Measurements from ENCODE around the gene ATP8A2. TPM values are rescaled to one million over a fixed set of nuclear protein-coding genes. Genes with fewer than 3 reads are reported as not detected.
"Not testable (repeated sequence)": the region's sequence is repeated elsewhere in the genome, so short reads cannot be mapped to it uniquely, and the experiment has no call there.

ATP8A2 gene
- polyA plus RNA-seq, 3 donors: 0.10 to 0.14 (median 0.11) TPM

DNA sequence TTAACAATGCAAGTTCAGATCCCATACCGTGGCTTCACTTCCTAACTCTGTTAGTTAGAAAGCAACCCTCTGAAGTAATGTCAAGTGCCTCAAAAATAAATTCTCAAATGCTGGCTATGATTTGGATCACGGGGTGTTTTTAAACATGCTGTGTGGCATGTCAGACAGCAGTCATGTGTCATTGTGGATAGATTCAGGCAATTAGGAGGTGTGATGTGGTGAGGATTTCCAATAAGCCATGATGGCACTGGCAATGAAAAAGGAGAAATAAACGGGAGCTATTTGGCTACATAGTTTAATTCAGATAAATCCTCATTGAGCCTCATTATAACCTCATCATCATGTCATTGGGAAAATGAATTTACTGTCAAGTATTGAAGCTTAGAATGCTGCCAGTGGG is 130.3 kb downstream of the ATP8A2 start:
- 58 to 77% (median 75%) methylated on average over 3 of the region's 3 CpGs for WGBS, 3 donors

GRCh38 chr13:25502551-25502950 is 130.8 kb downstream of the ATP8A2 start:
- no peak overlapping the region for H3K27ac ChIP-seq (ENCODE audit: low read depth, low read length)
- 81 to 86% (median 81%) methylated on average over 6 of the region's 6 CpGs for WGBS, 3 donors

More for the DNA sequence above, 130.3 kb downstream of the ATP8A2 start:
- H3K27ac ChIP-seq (ENCODE audit: low read depth, low read length): no peak overlapping the region

DNA sequence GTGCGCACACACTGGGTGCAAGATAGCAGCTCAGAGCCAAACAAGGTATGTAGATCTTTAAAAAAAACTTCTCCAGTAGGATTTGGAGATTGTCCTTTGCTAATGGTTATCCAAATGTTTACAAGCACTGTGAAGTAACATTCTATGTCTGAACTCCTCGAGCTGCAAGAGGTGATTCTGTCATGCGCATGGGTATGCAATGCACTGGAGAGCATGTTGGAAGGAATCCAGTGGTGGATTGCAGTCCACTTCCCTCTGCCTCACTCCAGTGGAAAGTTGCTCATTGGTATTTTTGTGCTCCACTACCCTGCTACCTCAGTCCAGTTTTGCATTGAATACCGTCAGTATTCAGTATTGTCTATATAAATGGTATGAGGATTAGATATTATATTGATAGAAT is 132.1 kb downstream of the ATP8A2 start:
- no peak overlapping the region for H3K27ac ChIP-seq (ENCODE audit: low read depth, low read length)
- WGBS, 3 donors: 82 to 85% (median 84%) methylated on average over 4 of the region's 4 CpGs

DNA sequence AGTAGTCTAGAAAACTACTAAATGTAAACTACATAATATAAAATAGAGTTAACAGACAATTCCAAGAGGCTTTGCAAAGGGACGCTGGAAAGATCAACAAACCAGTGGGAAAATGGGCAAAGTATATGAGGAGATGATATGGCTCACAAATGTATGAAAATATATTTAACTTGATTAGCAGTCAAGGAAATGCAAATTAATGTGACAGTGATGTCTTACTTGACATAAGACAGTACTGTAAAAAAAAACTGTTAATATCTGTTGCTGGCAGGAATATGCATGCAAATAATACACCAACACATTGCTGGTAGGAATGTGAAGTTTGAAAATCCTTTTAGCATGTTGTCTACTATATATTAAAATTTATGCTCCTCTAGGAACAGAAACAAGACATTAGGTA is 136.1 kb downstream of the ATP8A2 start:
- H3K27ac ChIP-seq (ENCODE audit: low read depth, low read length): no peak overlapping the region
- WGBS, 3 donors: 52 to 77% (median 67%) methylated on average over 1 of the region's 1 CpG

GRCh38 chr13:25513060-25513459 is 141.3 kb downstream of the ATP8A2 start:
- 88 to 98% (median 98%) methylated on average over 14 to 30 of the region's 32 CpGs for WGBS, 3 donors

DNA sequence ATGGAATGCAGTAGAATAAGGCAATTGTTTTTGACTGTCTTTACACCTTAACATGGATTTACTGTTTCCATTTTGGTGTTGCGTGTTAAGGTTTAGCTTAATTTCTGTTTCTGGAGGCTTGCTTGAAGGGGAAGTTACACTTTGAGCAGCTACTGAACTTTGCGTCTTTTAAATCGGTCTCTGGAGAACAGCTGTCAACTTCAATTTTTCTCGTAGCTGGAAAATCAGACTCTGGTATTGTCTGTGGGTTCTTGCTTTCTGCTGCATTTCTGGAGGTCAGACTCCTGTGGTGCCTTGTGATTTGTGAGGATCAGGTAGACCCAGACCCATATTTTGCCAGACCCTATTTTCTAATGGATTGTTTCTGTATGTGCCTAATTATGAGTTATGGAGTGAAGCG is 146.7 kb downstream of the ATP8A2 start:
- WGBS, 3 donors: 76 to 82% (median 80%) methylated on average over 5 of the region's 5 CpGs
- no peak overlapping the region for H3K27ac ChIP-seq (ENCODE audit: low read depth, low read length)

More at GRCh38 chr13:25513060-25513459, 141.3 kb downstream of the ATP8A2 start:
- H3K27ac ChIP-seq (ENCODE audit: low read depth, low read length): not testable (repeated sequence)

- no peak overlapping the region for H3K27ac ChIP-seq (ENCODE audit: low read depth, low read length)
These were observed 154.1 kb downstream of the ATP8A2 start for GRCh38 chr13:25525884-25526283.

- 85 to 97% (median 95%) methylated on average over 2 of the region's 2 CpGs for WGBS, 3 donors
- no peak overlapping the region for H3K27ac ChIP-seq (ENCODE audit: low read depth, low read length)
These were observed 156.5 kb downstream of the ATP8A2 start for GRCh38 chr13:25528266-25528665.

GRCh38 chr13:25529425-25529824 is 157.7 kb downstream of the ATP8A2 start:
- WGBS, 3 donors: 84 to 90% (median 88%) methylated on average over 3 of the region's 3 CpGs
- H3K27ac ChIP-seq (ENCODE audit: low read depth, low read length): no peak overlapping the region

DNA sequence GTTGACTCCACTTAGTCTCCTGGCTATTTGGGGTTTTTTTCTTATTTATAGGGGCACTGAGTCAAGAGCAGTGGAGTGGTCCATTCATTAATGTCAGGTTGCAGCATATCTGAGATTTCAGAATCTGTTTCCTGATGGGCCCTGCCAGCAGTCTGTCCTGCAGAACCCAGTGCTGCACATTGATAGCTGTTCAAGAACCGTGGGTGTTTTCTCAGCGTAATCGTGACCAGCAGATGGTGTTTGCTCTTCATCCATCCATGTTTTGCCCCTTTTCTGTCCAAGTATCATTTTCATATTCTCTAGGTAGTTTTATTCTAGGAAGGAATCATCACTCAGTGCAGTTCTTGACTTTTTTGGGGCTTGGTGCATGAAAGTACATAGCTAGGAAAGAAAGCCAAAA is 166.5 kb downstream of the ATP8A2 start:
- WGBS, 3 donors: 49 to 73% (median 72%) methylated on average over 3 of the region's 3 CpGs
- H3K27ac ChIP-seq (ENCODE audit: low read depth, low read length): no peak overlapping the region

DNA sequence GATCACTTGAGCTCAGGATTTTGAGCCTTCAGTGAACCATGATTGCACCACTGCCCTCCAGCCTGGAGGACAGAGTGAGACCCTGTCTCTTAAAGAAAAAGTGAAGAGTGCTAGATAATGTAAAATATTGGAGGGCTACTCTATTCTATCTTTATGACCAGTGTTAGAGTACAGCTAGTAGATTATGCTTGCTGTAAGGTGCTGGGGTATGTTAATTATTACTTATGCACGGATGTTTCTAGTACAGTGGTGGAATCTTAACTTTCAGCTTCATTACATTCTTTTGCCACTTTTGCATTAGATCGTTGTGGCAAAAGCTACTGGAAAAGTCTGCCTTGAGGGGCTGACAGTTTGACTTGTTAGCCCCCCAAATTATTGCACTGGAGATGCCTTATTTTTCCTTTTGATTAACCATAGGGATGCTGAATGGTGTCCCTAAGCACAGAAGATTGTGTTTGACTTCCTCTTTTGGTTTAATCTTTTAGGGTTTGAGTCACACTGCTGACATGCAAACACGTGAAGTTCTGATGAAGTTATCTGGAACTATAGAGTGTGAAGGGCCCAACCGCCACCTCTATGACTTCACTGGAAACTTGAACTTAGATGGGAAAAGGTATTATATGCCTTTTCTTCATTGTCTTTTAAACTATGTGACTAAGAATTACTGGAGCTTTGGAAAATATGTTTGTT is 169.8 kb downstream of the ATP8A2 start:
- WGBS, 3 donors: 66 to 78% (median 72%) methylated on average over 4 of the region's 4 CpGs
- H3K27ac ChIP-seq (ENCODE audit: low read depth, low read length): no peak overlapping the region

DNA sequence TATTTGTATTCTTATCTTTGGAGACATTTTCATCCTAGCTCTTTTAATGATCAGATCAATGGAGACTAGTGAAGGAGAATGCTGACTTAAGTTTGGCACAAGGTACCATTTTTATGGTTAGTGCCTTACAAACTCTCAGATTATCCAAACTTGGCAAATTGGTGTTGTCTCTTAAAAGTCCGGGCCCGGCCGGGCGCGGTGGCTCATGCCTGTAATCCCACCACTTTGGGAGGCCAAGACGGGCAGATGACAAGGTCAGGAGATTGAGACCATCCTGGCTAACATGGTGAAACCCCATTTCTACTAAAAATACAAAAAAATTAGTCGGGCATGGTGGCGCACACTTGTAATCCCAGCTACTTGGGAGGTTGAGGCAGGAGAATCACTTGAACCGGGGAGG is 177.2 kb downstream of the ATP8A2 start:
- not testable (repeated sequence) for H3K27ac ChIP-seq (ENCODE audit: low read depth, low read length)
- WGBS, 3 donors: 79 to 96% (median 93%) methylated on average over 9 of the region's 9 CpGs

DNA sequence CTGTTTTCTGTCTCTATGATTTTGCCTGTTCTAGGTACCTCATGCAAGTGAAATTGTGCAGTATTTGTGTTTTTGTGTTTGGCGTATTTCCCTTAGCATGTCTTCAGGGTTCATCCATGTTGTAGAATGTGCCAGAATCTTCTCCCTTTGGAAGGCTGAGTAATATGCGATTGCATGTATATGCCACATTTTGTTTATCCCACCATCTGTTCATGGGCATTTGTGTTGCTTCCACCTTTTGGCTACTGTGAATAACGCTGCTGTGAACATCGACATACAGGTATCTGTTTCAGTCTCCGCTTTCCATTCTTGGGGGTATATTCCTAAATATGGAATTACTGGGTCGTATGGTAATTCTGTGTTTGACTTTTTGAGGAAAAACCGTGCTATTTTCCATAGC is 190.0 kb downstream of the ATP8A2 start:
- 77 to 89% (median 85%) methylated on average over 7 of the region's 7 CpGs for WGBS, 3 donors
- H3K27ac ChIP-seq (ENCODE audit: low read depth, low read length): no peak overlapping the region

DNA sequence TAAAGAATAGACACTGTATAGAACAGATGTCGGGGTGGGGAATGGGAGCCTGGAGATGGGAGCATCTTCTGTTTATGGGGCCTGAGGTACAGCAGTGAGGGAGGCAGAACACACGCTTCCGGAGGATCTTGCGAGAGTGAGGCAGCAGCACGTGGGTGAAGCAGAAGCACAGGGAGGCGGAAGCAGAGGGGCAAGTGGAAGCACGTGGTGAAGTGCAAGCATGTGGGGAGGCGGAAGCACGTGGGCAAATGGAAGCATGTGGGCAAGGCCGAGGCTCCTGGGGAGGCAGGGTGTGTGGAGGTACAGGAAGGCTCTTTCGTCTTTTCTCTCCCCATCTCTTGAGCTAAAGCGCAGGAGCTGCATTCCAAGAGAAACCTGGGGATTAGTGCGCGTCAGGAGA is 198.4 kb downstream of the ATP8A2 start:
- 73 to 84% (median 82%) methylated on average over 14 of the region's 14 CpGs for WGBS, 3 donors
- no peak overlapping the region for H3K27ac ChIP-seq (ENCODE audit: low read depth, low read length)

- 85 to 98% (median 87%) methylated on average over 2 of the region's 2 CpGs for whole genome bisulfite sequencing, 3 donors
These were observed 199.5 kb downstream of the ATP8A2 start for GRCh38 chr13:25571237-25571636.

DNA sequence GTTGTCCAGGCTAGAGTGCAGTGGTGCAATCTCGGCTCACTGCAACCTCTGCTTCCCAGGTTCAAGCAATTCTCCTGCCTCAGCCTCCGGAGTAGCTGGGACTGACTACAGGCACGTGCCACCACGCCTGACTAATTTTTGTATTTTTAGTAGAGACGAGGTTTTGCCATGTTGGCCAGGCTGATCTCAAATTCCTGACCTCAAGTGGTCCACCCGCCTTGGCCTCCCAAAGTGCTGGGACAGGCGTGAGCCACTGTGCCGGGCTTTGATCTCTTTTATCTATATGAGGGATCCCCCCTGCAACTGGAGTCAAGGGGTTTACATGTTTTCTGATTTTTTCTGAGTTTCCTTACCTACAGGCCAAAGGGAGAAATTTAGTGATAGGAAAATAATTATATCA is 200.4 kb downstream of the ATP8A2 start:
- not testable (repeated sequence) for H3K27ac ChIP-seq (ENCODE audit: low read depth, low read length)
- 67 to 85% (median 82%) methylated on average over 8 of the region's 8 CpGs for WGBS, 3 donors

More at GRCh38 chr13:25571237-25571636, 199.5 kb downstream of the ATP8A2 start:
- H3K27ac ChIP-seq (ENCODE audit: low read depth, low read length): no peak overlapping the region

DNA sequence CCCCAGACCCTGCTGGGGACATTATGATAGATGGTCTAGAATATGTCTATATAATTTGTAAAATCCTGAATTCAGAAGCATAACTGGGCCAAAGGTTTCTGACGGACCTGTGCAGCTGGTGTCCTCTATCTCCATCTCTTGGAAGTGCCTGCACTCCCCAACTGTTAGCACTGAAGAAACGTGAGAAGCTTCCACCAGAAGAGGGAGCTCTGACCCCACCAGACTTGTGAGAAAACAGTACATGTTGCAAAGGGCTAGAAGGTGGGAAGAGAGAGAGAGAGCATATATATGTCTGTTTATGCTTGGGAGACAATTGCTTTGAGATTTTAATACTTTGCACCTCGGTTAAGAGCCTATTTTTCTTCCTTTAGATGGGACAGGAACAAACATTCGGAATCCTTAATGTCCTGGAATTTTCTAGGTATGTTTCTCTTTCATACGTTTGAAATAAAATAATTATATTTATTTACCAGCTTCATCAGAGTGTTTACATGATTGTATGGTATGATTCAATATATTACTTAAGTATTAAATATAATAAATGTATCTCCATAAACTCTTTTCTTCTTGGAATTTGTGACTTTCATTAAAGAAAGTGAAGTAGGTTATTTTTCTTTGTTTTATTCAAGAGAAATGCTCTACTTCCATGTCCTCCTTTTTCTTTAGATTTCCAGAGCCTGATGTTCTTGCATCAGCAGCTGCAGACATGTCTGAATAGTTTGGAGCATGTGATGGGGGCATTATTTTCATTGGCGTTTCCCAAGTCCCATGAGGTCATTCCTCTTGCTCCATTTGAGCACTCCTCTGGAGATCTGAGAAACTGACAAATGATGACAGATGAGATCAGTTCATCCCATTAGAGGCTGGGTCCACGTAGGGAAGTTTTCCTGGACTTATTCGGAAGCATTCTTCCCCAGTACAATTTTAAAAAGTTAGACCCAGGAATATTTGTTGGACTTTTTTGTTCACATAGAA is 202.9 kb downstream of the ATP8A2 start:
- no peak overlapping the region for H3K27ac ChIP-seq (ENCODE audit: low read depth, low read length)
- WGBS, 3 donors: 13 to 20% (median 19%) methylated on average over 8 of the region's 8 CpGs

- 42 to 54% (median 53%) methylated on average over 5 of the region's 5 CpGs for WGBS, 3 donors
- H3K27ac ChIP-seq (ENCODE audit: low read depth, low read length): no peak overlapping the region
These were observed 203.8 kb downstream of the ATP8A2 start for GRCh38 chr13:25575562-25575961.

DNA sequence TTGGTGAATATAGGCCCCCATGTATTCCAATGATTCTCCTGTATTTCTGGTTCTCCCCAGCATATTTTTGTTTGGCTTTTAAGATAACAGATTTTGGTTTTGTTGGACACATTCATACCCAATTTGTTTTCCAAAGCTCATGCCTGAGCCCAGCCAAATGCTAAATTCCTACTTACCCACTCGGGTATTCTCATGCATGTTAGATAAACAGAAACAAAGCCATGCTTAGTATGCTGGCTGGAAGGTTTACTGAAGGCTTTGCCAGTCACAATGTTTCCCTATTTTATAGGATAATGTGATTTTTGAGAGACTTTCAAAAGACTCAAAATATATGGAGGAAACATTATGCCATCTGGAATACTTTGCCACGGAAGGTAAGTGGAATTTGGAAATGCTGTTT is 206.8 kb downstream of the ATP8A2 start:
- H3K27ac ChIP-seq (ENCODE audit: low read depth, low read length): no peak overlapping the region
- WGBS, 3 donors: 50 to 69% (median 59%) methylated on average over 2 of the region's 2 CpGs
